Testis (tissue), 2 donors: ENCODE results near the gene ELMO1.

Source experiments
- CTCF ChIP-seq, 3 experiments: fragments of 450-650 bp in 2 of 3; fragments of 200-600 bp in 1 of 3; sonication (generic) in 1 of 3; IDR thresholded peaks; one replicate each; pipeline ENCODE4 v1.5.1; 2016 to 2019; ENCODE audit warnings: antibody characterized with exemption in 3 of 3, mild to moderate bottlenecking in 2 of 3, moderate library complexity in 1 of 3
- POLR2A ChIP-seq: fragments of 450-650 bp; IDR thresholded peaks from one replicate; pipeline ENCODE4 v1.6.1; 2017; ENCODE audit warnings: antibody characterized with exemption, mild to moderate bottlenecking, moderate library complexity

- no peak for TF ChIP-seq CTCF (IDR thresholded peaks at IDR 0.05)
- no peak for TF ChIP-seq POLR2A
These were observed 593.3 kb downstream of the ELMO1 start for GRCh38 chr7:36855330-36855729.
